Kidney tubule cell (primary cell): Measurements from ENCODE around the gene KRTAP10-10.
"Not testable (repeated sequence)": the region's sequence is repeated elsewhere in the genome, so short reads cannot be mapped to it uniquely, and the experiment has no call there.

Experiments
- DNase-seq: peaks from one replicate; pipeline ENCODE4 v3.0.0-alpha.2; 2018; ENCODE audit warnings: low spot score

The KRTAP10-10 gene

GRCh38 chr21:44653123-44653522 lies 16.0 kb downstream of the KRTAP10-10 start:
- DNase-seq, result no peak

GRCh38 chr21:44653656-44654575 lies 16.8 kb downstream of the KRTAP10-10 start:
- no peak for DNase-seq

GRCh38 chr21:44654576-44655175 lies 17.5 kb downstream of the KRTAP10-10 start, which contains the start of gene KRTAP12-4:
TSS of gene KRTAP12-4 (minus strand) at chr21:44654659. CDS start at chr21:44654614, 45 bp downstream.
- no peak for DNase-seq

- DNase-seq, result no peak
Measured at GRCh38 chr21:44656868-44657267, 19.7 kb downstream of the KRTAP10-10 start.

- DNase-seq, result no peak
Measured at GRCh38 chr21:44657635-44658540, 20.7 kb downstream of the KRTAP10-10 start, which contains the start of gene KRTAP12-3. TSS of gene KRTAP12-3 (plus strand) at chr21:44657932. CDS start at chr21:44657980, 48 bp downstream.

- DNase-seq, result no peak
Measured at GRCh38 chr21:44658541-44658910, 21.4 kb downstream of the KRTAP10-10 start.

- no peak for DNase-seq
Measured at GRCh38 chr21:44658913-44659595, 21.9 kb downstream of the KRTAP10-10 start.

GRCh38 chr21:44661567-44661966 lies 24.4 kb downstream of the KRTAP10-10 start:
- DNase-seq, result not testable (repeated sequence)

GRCh38 chr21:44664691-44665090 lies 27.5 kb downstream of the KRTAP10-10 start:
- DNase-seq, result no peak

GRCh38 chr21:44666401-44667320 lies 29.5 kb downstream of the KRTAP10-10 start, which contains the start of gene KRTAP12-2:
TSS of gene KRTAP12-2 (minus strand) at chr21:44666927. CDS start at chr21:44666886, 41 bp downstream.
- DNase-seq, result no peak

- no peak for DNase-seq
Measured at GRCh38 chr21:44667612-44668011, 30.5 kb downstream of the KRTAP10-10 start.

GRCh38 chr21:44670642-44671432 lies 33.7 kb downstream of the KRTAP10-10 start:
- DNase-seq, result no peak

- no peak for DNase-seq
Measured at GRCh38 chr21:44671911-44672310, 34.8 kb downstream of the KRTAP10-10 start.

- DNase-seq, result no peak
Measured at GRCh38 chr21:44677881-44678280, 40.7 kb downstream of the KRTAP10-10 start.

GRCh38 chr21:44681152-44681551 lies 44.0 kb downstream of the KRTAP10-10 start:
- DNase-seq, result no peak

- no peak for DNase-seq
Measured at GRCh38 chr21:44681861-44682579, 44.9 kb downstream of the KRTAP10-10 start, which contains the start of gene KRTAP12-1. TSS of gene KRTAP12-1 (minus strand) at chr21:44682163. CDS start at chr21:44682123, 40 bp downstream.

GRCh38 chr21:44682580-44683151 lies 45.5 kb downstream of the KRTAP10-10 start:
- DNase-seq, result no peak

- no peak for DNase-seq
Measured at GRCh38 chr21:44684077-44684476, 46.9 kb downstream of the KRTAP10-10 start.
